GF-D8 (cell line): ENCODE results near the gene ZFAND3.
"Not testable (repeated sequence)": the region's sequence is repeated elsewhere in the genome, so short reads cannot be mapped to it uniquely, and the experiment has no call there.

Source experiments
- DNase-seq: peaks from one replicate; lab custom pipeline; 2025; lab: John Stamatoyannopoulos, UW

Gene ZFAND3

DNA sequence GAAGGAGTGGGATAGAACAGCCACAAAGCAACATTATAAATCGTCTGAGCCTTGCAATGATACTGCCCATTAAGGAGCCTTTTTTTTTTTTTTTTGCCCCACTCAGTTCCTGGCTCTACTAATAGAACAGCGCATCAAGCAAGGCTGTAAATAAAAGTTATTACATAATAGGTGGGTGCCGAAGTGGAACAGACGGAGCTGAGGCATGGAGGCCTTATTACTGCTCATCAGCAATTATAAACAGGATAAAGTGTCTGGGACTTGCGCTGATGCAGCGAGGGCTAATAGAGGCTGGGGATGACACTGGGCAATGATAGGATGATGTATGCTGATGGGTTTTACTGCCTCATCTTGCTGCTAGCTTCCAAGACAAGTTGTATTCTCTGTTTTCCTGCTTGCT is 272.1 kb downstream of the ZFAND3 start:
- no peak for DNase-seq

DNA sequence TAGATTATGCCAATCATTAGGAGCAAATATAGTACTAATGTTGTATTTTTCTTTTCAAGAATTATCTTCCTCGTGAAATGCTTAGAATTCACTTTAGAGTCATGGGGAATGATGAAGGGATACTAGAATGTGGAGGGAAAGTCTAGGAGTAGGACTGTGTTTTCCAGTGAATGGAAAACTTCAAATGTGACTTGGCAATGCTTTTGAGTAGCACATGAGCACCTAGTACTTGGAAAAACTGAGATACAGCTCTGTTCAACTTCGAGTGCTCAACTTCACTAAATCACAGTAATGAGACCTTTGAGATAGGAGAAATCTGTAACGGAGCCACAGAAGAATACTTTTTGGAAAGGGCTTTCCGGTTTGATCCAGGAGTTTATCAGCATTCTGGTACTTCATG is 272.9 kb downstream of the ZFAND3 start:
- no peak for DNase-seq

DNA sequence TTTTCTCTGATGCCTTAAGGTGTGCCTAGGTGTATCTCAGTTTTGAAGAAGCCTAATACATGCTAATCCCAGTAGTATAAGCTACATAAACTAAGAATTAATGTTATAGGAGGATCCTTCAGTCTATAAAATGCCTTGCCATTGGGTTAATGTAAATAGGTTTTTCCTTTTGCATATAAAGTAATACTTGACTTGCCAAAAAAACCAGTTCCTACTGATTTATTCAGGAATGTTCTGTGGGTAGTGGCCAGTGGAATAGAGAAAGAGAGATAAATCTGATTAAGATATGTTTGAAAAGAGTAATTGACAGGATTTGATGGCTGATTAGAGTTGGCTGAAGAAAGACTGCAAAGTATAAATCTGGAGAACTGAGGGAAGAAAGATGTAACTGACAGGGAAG is 273.4 kb downstream of the ZFAND3 start:
- DNase-seq = no peak

DNA sequence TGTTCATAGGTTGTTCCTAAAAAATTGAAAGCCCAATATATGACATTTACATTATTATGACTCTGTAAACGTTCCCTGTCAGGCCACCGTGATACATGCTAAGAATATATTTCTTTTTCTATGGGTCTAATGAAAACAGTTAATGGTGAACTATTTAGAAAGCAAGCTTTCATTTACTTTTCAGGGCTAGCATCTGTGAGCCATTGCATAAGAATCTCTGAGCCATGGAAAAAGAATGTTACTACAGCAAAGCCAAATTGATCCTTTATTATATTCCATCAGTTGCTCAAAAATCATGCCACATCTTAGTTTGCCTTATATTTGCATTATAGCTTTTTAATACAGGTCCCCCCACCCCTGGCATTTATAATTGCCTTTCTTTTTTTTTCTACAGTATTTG is 275.5 kb downstream of the ZFAND3 start:
- no peak for DNase-seq

DNA sequence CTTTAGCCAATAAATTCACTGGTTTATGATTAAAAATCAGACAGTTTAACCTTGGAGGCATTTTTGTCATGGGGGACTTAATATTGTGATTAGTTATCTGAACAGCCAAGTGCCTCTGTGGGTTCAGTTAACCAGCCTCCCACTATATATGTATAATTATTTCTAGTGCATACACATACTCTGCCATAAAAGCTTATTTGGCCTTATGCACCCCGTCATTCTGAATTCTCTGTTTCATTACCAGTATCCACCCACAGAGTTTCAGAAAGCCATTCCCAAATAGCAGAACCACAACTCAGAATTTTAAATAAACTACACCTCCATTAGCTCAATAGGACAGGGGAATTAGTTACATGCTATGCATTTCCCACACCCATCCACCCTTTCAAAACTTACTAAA is 279.7 kb downstream of the ZFAND3 start:
- no peak for DNase-seq

DNA sequence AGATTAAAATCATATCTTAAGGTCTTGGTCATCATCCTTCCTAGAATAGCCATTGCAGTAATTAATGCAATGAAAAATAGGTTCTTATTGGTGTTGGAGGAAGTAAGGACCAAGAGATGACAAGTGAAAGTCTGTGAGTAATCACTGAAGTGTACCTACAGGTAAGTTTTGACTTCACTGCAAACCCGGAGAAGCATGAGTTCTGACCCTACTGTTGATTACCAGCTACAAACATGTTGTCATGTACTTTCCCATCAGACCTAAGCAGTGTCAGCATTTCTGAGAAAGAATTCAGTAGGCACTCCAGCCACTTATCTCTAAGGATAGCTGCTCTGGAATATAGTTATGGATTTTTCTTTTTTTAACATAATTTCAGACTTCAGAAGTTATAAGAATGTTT is 280.9 kb downstream of the ZFAND3 start:
- no peak for DNase-seq

DNA sequence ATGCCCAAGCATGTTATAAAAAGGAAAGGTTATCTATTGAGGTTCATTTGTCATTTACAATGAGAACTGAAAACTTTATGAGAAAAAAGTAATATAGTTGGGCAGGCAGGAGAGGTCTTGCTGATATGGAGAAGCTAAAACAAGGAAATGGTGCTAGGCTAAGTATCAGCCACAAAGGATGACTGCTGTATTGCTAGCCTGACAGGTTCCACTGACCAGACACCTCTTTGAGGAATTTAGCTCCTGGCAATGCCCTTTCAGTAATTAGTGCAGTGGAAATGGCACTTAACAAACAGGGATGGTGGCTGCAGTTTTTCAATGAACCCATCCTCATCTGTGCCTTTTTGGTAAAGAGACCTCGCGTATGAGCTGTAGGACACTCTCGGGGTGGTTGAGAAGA is 284.4 kb downstream of the ZFAND3 start:
- no peak for DNase-seq

DNA sequence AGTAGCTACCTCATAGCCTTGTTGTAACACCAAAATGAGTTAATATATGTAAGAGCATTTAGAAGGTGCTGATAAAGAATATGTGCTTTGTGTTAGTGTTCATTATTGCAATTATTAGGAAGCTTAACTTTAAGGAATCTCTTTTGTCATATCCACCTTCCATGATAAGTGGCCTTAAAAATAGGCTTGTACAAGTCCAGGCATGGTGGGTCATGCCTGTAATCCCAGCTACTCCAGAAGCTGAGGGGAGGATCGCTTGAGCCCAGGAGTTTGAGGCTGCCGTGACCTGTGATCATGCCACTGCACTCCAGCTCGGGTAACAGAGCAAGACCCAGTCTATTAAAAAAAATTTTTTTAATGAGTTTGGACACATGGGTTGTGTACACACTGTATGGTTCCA is 285.5 kb downstream of the ZFAND3 start:
- DNase-seq = no peak

DNA sequence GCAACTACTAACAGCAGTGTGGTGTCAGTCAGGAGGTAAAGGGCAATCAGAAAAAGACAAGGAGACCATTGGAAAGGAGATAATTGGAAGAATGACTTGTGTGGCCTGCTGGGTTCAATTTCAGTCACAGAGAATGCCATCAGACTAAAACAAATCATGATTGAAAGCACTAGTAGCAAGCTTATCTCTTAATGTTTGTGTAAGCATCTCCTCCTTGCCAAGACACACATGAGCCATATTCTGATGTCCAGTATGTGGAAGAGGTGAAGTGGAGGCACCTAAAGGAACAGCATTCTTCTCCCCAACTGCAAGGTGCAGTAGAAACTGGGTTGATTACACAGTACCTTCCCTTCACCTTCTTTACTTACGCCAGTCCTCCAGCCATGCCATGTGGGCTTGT is 287.5 kb downstream of the ZFAND3 start:
- DNase-seq = no peak

DNA sequence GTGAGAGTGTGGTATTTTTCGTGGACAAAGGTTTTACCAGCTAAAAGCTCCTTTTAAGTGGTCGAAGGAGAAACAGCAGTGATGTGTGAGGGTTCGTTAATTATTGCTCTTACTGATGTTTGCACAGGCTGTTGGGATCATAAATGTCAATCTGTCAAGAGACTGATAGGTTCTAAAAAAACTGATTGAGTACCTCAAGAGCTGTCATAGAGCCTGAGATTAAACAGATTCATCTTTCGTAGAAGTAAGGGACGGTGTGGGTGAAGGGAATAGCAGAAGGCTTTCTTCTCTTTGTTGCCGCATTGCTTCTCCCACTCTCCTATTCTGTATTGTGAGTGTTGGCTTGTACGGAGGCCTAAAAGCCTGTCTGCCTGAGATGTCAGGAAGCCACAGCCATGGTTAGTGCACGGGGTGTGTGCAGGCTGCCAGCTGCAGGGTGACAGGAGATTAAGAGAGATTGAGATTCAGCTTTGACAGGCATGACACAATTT is 291.0 kb downstream of the ZFAND3 start:
- DNase-seq = no peak

DNA sequence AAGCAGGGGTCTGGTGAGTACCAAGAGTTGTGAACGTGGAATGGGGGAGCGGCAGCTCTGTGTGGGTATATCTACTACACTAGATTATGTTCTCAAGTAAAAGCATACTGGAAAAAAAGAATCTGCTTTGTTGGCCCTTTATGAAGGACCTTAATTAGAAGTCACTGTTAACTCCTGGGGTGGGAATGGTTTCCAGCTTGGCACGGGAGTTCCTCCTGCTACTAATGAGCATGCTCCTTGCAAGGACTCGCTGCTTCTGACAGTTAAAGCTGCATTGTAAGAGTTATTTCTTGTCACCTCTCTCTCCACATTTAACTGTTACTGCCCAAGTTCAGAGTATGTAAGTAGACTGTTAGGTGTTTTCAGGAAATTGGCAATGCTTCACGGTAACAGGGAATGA is 292.7 kb downstream of the ZFAND3 start:
- no peak for DNase-seq

DNA sequence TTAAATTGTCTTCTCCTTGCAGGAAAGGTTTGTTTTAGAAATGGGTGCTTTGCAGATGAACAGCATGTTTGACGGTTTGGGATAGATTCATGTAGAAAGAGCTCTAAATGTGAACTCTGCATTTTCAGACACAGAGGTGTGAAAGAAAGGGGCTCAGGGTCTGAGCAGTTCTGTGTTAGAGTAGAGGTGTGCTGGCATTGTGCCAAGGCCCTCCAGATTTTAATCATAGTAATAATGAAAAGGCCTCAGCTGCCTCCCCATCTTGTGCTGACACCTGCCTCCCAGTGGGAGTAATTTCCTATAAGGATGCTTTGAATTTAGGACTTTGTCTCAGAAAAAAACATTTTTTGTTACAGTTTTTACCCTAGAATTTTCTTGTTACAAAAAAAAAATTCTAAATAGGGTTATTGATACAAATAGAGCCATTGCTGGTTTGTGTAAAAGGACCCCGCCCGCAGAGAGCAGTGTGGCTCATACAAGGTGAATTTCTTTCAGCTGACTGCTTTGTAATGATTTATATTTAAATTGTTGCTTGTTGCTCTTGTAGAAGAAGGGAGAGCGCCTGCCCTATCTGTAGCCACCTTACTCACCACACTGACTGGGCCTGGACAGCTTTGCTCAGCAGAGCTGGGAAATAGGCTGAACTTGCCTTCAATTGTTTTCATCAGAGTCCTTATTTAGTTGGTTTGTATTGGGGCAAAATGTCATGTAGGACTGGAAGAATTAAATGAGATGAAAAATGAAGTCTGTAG is 294.5 kb downstream of the ZFAND3 start:
- DNase-seq = no peak

DNA sequence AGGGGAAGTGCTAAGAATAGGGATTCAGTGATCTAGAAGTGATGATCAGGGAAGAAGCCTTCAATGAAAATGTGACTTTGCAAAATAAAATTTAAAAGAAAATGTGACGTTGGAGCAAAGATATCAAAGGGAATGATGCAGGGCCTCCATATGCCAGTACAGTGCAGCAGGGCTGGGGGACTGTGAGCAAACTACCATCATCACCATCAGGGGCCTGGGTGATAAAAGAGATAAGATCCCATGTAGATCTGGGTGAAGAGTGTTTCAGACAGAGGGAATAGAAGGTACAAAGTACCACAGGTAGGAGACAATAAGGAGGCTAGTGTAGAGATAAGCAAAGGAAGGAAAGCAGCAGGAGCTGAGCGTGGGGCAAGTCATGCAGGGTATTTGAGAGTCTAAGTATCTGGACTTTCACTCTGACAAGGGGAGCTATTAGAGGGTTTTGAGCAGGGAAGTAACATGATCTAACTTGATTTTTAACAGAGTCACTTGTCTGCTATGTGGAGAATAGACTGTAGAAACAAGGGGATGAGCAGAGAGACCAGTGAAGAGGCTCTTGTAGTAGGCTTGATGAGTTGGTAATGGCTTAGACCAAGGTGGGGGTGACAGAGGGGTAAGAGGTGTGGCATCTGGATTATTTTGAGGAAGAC is 295.6 kb downstream of the ZFAND3 start:
- DNase-seq = no peak

DNA sequence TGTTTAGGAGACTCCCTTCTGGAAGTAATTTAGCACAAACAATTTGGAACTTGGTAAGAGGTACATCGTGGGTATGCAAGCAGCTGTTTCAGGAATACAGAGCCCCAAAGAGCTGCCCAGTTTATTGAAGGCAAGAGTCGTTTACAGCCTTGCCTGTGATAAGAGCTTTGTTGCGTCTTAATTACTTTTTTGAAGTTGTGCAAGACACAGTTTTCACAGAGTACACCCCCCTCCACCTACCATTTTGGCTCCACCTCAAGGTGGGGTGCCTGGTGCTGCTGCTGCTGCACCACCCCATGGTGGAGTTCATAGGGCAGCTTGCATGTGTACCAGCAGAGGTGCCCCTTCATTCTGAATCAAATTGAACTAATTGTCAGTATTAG is 296.1 kb downstream of the ZFAND3 start:
- DNase-seq = no peak

DNA sequence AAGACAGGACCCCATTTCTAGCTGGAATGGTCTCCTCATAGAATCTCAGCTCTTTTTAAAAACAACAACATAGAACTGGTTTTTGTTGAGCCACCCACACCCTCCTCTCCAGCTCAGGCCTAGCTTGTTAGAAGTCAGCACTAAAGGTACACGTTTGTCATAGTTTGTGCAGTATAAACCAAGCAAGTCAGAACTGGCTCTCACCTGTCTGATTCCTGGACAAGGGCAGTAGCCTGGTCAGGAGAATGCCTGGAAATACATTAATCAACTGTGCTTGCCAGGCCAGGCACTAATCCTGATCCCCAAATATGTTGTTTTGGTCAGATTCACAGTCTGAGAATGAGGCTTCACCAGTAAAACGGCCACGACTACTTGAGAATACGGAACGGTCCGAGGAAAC is 296.7 kb downstream of the ZFAND3 start:
- DNase-seq = no peak

DNA sequence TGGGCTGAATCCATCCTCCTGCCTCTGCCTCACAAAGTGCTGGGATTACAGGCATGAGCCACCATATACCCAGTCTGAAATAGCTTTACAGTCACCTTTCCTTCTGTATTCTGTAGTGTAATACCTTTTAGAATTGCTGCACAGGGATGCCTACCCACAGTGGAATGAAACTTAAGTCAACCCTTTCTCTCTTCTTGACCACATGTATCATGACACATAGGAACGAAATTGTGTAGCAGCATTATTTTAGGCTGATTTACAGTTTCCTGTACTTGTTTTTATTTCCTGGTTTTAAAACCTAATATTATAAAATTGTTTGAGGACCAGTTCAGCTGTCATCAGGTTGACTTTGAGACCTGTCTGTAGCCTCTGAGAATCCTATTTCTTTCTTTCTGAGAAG is 297.8 kb downstream of the ZFAND3 start:
- no peak for DNase-seq

DNA sequence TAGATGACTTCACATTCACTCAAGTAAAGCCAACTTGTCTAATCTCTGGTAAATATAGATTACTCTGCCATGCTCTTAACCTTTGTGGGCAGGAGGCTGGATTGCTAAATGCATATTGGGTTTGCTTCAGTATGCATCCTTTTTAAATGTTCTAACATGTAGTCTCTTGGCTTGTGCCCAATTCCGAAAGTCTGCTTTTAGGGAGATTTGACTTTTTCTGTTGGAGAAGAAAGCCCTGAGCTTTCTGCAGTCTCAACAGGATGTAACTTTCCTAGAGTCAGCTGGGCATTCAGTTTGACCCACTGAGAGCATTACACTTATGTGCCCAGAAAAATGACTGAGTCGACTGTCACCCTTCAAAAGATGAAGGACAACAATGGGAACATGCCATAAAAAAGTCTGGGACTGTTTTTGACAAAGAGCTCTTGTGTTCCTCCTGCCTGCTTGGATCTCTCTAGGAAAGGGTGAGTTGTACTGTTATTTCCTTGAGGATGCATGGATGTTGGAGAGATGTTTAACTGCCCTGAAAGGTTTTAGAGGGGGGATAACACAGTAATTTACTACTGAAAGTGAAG is 299.4 kb downstream of the ZFAND3 start:
- no peak for DNase-seq

DNA sequence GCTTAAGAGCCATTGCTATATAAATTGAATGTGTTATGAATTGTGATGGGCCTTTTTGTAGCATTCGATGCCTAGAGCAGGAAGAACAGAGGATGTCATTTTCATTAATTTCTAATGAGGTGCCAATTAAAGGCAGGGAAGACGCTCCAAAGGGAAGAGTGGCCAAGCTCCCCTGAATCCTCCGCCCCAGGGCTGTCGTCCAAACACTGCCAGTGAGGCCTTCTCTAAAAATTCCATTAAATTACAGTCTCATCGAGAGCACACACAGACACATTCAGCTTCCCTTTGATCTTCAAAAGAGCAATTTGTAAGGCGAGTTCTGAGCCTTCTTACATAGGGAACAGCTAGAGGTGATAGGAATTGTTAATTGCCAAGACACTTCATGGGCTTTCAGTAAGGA is 300.0 kb downstream of the ZFAND3 start:
- DNase-seq = no peak

DNA sequence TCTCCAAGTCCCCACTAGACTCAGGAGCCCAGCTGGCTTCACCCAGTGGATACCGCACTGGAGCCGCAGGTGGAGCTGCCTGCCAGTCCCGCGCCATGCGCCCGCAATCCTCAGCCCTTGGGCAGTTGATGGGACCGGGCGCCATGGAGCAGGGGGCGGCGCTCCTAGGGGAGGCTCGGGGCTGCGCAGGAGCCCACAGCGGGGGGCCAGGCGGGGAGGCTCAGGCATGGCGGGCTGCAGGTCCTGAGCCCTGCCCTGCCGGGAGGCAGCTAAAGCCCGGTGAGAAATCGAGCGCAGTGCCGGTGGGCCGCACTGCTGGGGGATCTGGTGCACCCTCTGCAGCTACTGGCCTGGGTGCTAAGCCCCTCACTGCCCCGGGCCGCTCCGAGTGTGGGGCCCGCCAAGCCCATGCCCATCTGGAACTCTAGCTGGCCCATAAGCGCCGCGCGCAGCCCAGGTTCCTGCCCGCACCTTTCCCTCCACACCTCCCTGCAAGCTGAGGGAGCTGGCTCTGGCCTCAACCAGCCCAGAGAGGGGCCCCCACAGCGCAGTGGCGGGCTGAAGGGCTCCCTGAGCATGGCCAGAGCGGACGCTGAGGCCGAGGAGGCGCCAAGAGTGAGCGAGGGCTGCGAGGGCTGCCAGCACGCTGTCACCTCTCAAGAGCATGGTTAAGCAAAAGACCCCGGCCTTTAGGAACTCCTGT is 304.8 kb downstream of the ZFAND3 start:
- DNase-seq = not testable (repeated sequence)

DNA sequence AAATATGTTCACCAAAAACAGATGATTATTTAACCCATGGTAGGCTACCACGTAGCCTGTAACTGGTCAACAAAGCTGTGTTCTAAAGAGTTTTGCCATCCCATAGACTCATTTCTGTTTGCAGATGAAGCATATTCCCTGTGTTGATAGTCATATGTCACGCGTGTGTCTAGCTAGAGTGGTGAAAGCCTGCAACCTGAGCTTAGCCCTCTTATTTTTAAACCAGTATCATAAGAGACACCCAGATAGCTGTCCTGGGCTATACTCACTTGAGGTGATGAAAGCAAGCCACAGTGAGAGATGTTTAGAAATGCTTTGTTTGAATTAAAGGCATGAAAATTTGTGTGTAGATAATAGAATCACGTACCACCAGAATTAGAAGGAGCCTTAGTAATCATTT is 307.8 kb downstream of the ZFAND3 start:
- DNase-seq = no peak

DNA sequence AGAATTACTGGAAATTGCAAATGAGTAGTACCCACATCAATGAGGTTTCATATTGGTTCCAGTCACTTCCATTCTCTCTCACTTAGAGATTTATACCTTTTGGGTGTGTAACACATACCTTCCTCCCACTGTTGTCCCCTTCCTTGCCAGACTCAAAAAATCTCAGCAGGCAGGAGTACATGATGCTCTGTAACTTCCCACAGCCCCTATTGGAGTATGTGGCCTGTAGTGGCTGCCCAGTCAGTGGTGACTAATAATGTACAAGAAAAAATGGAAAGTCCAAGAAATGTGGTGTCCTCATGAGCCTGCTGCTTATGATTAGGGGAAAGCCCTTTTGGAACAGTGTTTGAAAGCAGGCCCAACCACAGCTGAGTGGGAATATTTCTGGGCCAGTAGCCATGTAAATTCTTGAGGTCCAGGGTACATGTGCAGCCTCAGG is 312.0 kb downstream of the ZFAND3 start:
- no peak for DNase-seq

DNA sequence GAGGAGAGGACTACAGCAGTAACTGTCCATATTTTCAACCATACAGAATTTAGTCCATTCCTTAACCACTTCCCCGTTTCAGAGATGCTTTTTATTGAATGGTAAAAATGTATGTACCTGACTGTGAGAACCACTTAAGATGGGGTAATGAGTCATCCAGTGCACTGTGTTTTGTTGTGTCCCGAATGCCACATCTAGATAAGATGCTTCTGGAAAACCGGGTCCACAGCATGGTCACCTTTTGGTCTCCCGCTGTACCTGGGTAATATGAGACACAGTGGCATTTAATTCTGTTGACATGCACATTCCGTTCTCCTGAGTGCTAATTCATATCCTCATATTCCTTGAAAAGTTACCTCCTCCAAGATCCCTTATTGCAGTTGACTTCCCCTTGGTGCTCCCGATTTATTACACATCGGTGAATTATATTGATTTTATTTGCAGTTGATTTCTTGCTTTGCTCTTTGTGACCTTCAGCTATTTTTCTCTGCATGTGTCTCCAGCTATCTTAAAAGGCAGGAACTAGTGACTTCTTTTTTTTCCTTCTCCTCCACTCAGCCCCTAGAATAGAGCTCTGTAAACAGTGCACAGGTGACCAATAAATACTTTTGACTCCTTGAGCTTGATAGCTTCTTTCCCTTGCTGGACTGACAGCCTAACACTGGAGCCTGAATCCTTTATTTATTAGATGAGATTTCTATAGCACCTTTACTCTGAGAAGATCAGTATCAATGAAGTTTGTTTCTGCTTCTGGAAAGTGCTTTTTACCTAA is 314.6 kb downstream of the ZFAND3 start:
- DNase-seq = no peak
